ENCODE data around the gene SMIM31. TPM values are rescaled to one million over a fixed set of nuclear protein-coding genes. Genes with fewer than 3 reads are reported as not detected.
A peak's percentile ranks its signal among the peaks of the same experiment; 100 is the strongest.

SMIM31 gene
- total RNA-seq, 2 donors from 2014 or later = not detected

- no peak for ATAC-seq
- no peaks in the 10 kb centered on the region for H3K4me1 Mint-ChIP-seq
- H3K27ac Mint-ChIP-seq = no peak overlapping the region
Observed at GRCh38 chr4:164802301-164802901, 48.5 kb downstream of the SMIM31 start.

GRCh38 chr4:164803702-164804101 lies 49.8 kb downstream of the SMIM31 start:
- no peaks in the 10 kb centered on the region for H3K9me3 ChIP-seq (ENCODE audit: control insufficient read depth, low read length, poor library complexity, severe bottlenecking)
- Mint-ChIP-seq H3K27me3 (peaks cover 19% of the 10 kb centered on the region), H3K4me1 (no peaks in the 10 kb centered on the region), H3K36me3 (ENCODE audit: low read depth) (no peaks in the 10 kb centered on the region), H3K4me3 (no peak overlapping the region), H3K27ac (no peak overlapping the region)
- ATAC-seq (no peak), DNase-seq (no peak)

More at GRCh38 chr4:164802301-164802901, 48.5 kb downstream of the SMIM31 start:
- Mint-ChIP-seq H3K36me3 (ENCODE audit: low read depth) (no peaks in the 10 kb centered on the region), H3K27me3 (peaks cover 19% of the 10 kb centered on the region), H3K4me3 (no peak overlapping the region)
- DNase-seq = no peak
- H3K9me3 ChIP-seq (ENCODE audit: control insufficient read depth, low read length, poor library complexity, severe bottlenecking) = no peaks in the 10 kb centered on the region

GRCh38 chr4:164807611-164808010 lies 53.7 kb downstream of the SMIM31 start:
- Mint-ChIP-seq H3K27ac (no peak overlapping the region), H3K36me3 (ENCODE audit: low read depth) (no peaks in the 10 kb centered on the region), H3K27me3 (peaks cover 4% of the 10 kb centered on the region), H3K4me1 (no peaks in the 10 kb centered on the region), H3K4me3 (no peak overlapping the region)
- H3K9me3 ChIP-seq (ENCODE audit: control insufficient read depth, low read length, poor library complexity, severe bottlenecking) = no peaks in the 10 kb centered on the region
- no peak for ATAC-seq
- no peak for DNase-seq

- no peaks in the 10 kb centered on the region for H3K27me3 Mint-ChIP-seq
- no peak overlapping the region for H3K4me3 Mint-ChIP-seq
- no peak overlapping the region for H3K27ac Mint-ChIP-seq
- no peaks in the 10 kb centered on the region for H3K4me1 Mint-ChIP-seq
- DNase-seq (no peak), ATAC-seq (no peak)
- no peaks in the 10 kb centered on the region for H3K36me3 Mint-ChIP-seq (ENCODE audit: low read depth)
- no peaks in the 10 kb centered on the region for H3K9me3 ChIP-seq (ENCODE audit: control insufficient read depth, low read length, poor library complexity, severe bottlenecking)
Observed at GRCh38 chr4:164813554-164813953, 59.6 kb downstream of the SMIM31 start.

GRCh38 chr4:164815711-164816110 lies 61.8 kb downstream of the SMIM31 start:
- Mint-ChIP-seq H3K27ac (no peak overlapping the region), H3K27me3 (peaks cover 8% of the 10 kb centered on the region), H3K4me1 (no peaks in the 10 kb centered on the region), H3K36me3 (ENCODE audit: low read depth) (no peaks in the 10 kb centered on the region), H3K4me3 (no peak overlapping the region)
- no peaks in the 10 kb centered on the region for H3K9me3 ChIP-seq (ENCODE audit: control insufficient read depth, low read length, poor library complexity, severe bottlenecking)
- ATAC-seq (no peak), DNase-seq (no peak)

- H3K27me3 Mint-ChIP-seq = peaks cover 29% of the 10 kb centered on the region
- no peak for DNase-seq
- H3K4me1 Mint-ChIP-seq = no peaks in the 10 kb centered on the region
- H3K36me3 Mint-ChIP-seq (ENCODE audit: low read depth) = no peaks in the 10 kb centered on the region
- no peaks in the 10 kb centered on the region for H3K9me3 ChIP-seq (ENCODE audit: control insufficient read depth, low read length, poor library complexity, severe bottlenecking)
- no peak for ATAC-seq
- no peak overlapping the region for H3K4me3 Mint-ChIP-seq
- no peak overlapping the region for H3K27ac Mint-ChIP-seq
Observed at GRCh38 chr4:164819366-164819765, 65.4 kb downstream of the SMIM31 start.

- Mint-ChIP-seq H3K27ac (no peak overlapping the region), H3K36me3 (ENCODE audit: low read depth) (no peaks in the 10 kb centered on the region), H3K4me3 (no peak overlapping the region), H3K27me3 (peaks cover 29% of the 10 kb centered on the region), H3K4me1 (no peaks in the 10 kb centered on the region)
- ATAC-seq (no peak), DNase-seq (no peak)
- no peaks in the 10 kb centered on the region for H3K9me3 ChIP-seq (ENCODE audit: control insufficient read depth, low read length, poor library complexity, severe bottlenecking)
Observed at GRCh38 chr4:164821711-164822110, 67.8 kb downstream of the SMIM31 start.

- no peak overlapping the region for H3K4me3 Mint-ChIP-seq
- no peaks in the 10 kb centered on the region for H3K4me1 Mint-ChIP-seq
- peaks cover 29% of the 10 kb centered on the region for H3K27me3 Mint-ChIP-seq
- no peaks in the 10 kb centered on the region for H3K36me3 Mint-ChIP-seq (ENCODE audit: low read depth)
- H3K9me3 ChIP-seq (ENCODE audit: control insufficient read depth, low read length, poor library complexity, severe bottlenecking) = no peaks in the 10 kb centered on the region
- ATAC-seq (no peak), DNase-seq (no peak)
- H3K27ac Mint-ChIP-seq = no peak overlapping the region
Observed at GRCh38 chr4:164824581-164824980, 70.7 kb downstream of the SMIM31 start.

GRCh38 chr4:164828955-164829354 lies 75.0 kb downstream of the SMIM31 start:
- H3K4me1 Mint-ChIP-seq = no peaks in the 10 kb centered on the region
- no peak overlapping the region for H3K27ac Mint-ChIP-seq
- DNase-seq (no peak), ATAC-seq (no peak)
- H3K4me3 Mint-ChIP-seq = no peak overlapping the region
- no peaks in the 10 kb centered on the region for H3K36me3 Mint-ChIP-seq (ENCODE audit: low read depth)
- no peaks in the 10 kb centered on the region for H3K27me3 Mint-ChIP-seq
- no peaks in the 10 kb centered on the region for H3K9me3 ChIP-seq (ENCODE audit: control insufficient read depth, low read length, poor library complexity, severe bottlenecking)

GRCh38 chr4:164846566-164846965 lies 92.6 kb downstream of the SMIM31 start:
- DNase-seq = no peak
- Mint-ChIP-seq H3K27me3 (no peaks in the 10 kb centered on the region), H3K36me3 (ENCODE audit: low read depth) (no peaks in the 10 kb centered on the region), H3K4me1 (no peaks in the 10 kb centered on the region), H3K4me3 (no peak overlapping the region), H3K27ac (no peak overlapping the region)
- H3K9me3 ChIP-seq (ENCODE audit: control insufficient read depth, low read length, poor library complexity, severe bottlenecking) = no peaks in the 10 kb centered on the region
- no peak for ATAC-seq

GRCh38 chr4:164847016-164847415 lies 93.1 kb downstream of the SMIM31 start:
- no peak overlapping the region for H3K4me3 Mint-ChIP-seq
- H3K36me3 Mint-ChIP-seq (ENCODE audit: low read depth) = no peaks in the 10 kb centered on the region
- ATAC-seq (no peak), DNase-seq (no peak)
- no peaks in the 10 kb centered on the region for H3K9me3 ChIP-seq (ENCODE audit: control insufficient read depth, low read length, poor library complexity, severe bottlenecking)
- no peak overlapping the region for H3K27ac Mint-ChIP-seq
- no peaks in the 10 kb centered on the region for H3K27me3 Mint-ChIP-seq
- no peaks in the 10 kb centered on the region for H3K4me1 Mint-ChIP-seq

- Mint-ChIP-seq H3K27me3 (no peaks in the 10 kb centered on the region), H3K27ac (no peak overlapping the region), H3K4me1 (no peaks in the 10 kb centered on the region), H3K4me3 (peak overlapping the region; percentile 26), H3K36me3 (ENCODE audit: low read depth) (no peaks in the 10 kb centered on the region)
- H3K9me3 ChIP-seq (ENCODE audit: control insufficient read depth, low read length, poor library complexity, severe bottlenecking) = no peaks in the 10 kb centered on the region
- ATAC-seq (no peak), DNase-seq (no peak)
Observed at GRCh38 chr4:164847967-164848649, 94.2 kb downstream of the SMIM31 start.

All from T-helper 17 cell (primary cell).